ENCODE results near the gene POU2F1. TPM values are rescaled to one million over a fixed set of nuclear protein-coding genes. Genes with fewer than 3 reads are reported as not detected.

POU2F1 gene
- total and polyA plus RNA-seq, 11 donors: 2.4 to 13.4 (median 8.8) TPM

GRCh38 chr1:167191958-167192357 lies 28.7 kb upstream of the POU2F1 start:
- WGBS, 4 donors: 37 to 68% (median 44%) methylated on average over 1 of the region's 1 CpG
- DNase-seq (no peak), ATAC-seq (no peak)
- Histone ChIP-seq H3K36me3 (no peaks in the 10 kb centered on the region), H3K27ac (no peak overlapping the region), H3K4me1 (no peaks in the 10 kb centered on the region), H3K27me3 (no peaks in the 10 kb centered on the region), H3K4me3 (no peak overlapping the region), H3K9me3 (peaks cover 0 to 4% (median 0%) of the 10 kb centered on the region in 12 donors)
- intact Hi-C loops (cut with DNase I): no loop called here
- TF ChIP-seq CTCF (IDR thresholded peaks at IDR 0.05): no peak
- TF ChIP-seq POLR2A (IDR thresholded peaks at IDR 0.05): no peak

GRCh38 chr1:167194182-167194581 lies 26.5 kb upstream of the POU2F1 start:
- Histone ChIP-seq H3K36me3 (no peaks in the 10 kb centered on the region), H3K4me1 (peaks cover 0 to 5% (median 0%) of the 10 kb centered on the region in 12 donors), H3K27ac (no peak overlapping the region), H3K27me3 (no peaks in the 10 kb centered on the region), H3K9me3 (peaks cover 0 to 4% (median 0%) of the 10 kb centered on the region in 12 donors), H3K4me3 (no peak overlapping the region)
- ATAC-seq (no peak), DNase-seq (no peak)
- no peak for TF ChIP-seq POLR2A (IDR thresholded peaks at IDR 0.05)
- no peak for TF ChIP-seq CTCF (IDR thresholded peaks at IDR 0.05)
- intact Hi-C loops (cut with DNase I): no loop called here
- WGBS, 4 donors: 85 to 94% (median 88%) methylated on average over 3 of the region's 3 CpGs

GRCh38 chr1:167196166-167196565 lies 24.5 kb upstream of the POU2F1 start:
- Histone ChIP-seq H3K27me3 (no peaks in the 10 kb centered on the region), H3K36me3 (no peaks in the 10 kb centered on the region), H3K9me3 (peaks cover 0 to 4% (median 0%) of the 10 kb centered on the region in 12 donors), H3K27ac (no peak overlapping the region), H3K4me3 (no peak overlapping the region), H3K4me1 (peaks cover 0 to 5% (median 0%) of the 10 kb centered on the region in 12 donors)
- intact Hi-C loops (cut with DNase I): no loop called here
- DNase-seq: no peak
- no peak for ATAC-seq
- no peak for TF ChIP-seq CTCF (IDR thresholded peaks at IDR 0.05)
- no peak for TF ChIP-seq POLR2A (IDR thresholded peaks at IDR 0.05)

GRCh38 chr1:167197236-167197635 lies 23.4 kb upstream of the POU2F1 start:
- DNase-seq: no peak
- no peak for TF ChIP-seq POLR2A (IDR thresholded peaks at IDR 0.05)
- no peak for TF ChIP-seq CTCF (IDR thresholded peaks at IDR 0.05)
- Histone ChIP-seq H3K36me3 (no peaks in the 10 kb centered on the region), H3K27ac (no peak overlapping the region), H3K4me1 (peaks cover 0 to 5% (median 0%) of the 10 kb centered on the region in 12 donors), H3K4me3 (no peak overlapping the region), H3K9me3 (peaks cover 0 to 4% (median 0%) of the 10 kb centered on the region in 12 donors), H3K27me3 (no peaks in the 10 kb centered on the region)
- intact Hi-C loops (cut with DNase I): no loop called here
- no peak for ATAC-seq
- 0 to 55% (median 0%) methylated on average over 1 of the region's 1 CpG for WGBS, 4 donors
